GM12878 (cell line): ENCODE measurements around the gene KDSR. TPM values are rescaled to one million over a fixed set of nuclear protein-coding genes. Genes with fewer than 3 reads are reported as not detected.

Source experiments
- ATAC-seq: fragments of 200-7000 bp; cut with Tn5 transposase; 3 replicates; pipeline ENCODE4 v1.9.1; 2020; ENCODE audit warnings: mild to moderate bottlenecking, moderate library complexity
- BruUV-seq: library from RNA; stranded (reverse); fragments of 400-500 nt; replicated peaks from 2 replicates; lab custom pipeline; 2021; lab: Mats Ljungman, UMichigan
- CTCF ChIA-PET: fragments of 300-600 bp; sonication (Branson Sonifier 250); formaldehyde crosslinking; extraction: SDS; loops from one replicate; lab custom pipeline; 2021; ENCODE audit warnings: inconsistent platforms; lab: Yijun Ruan, JAX
- POLR2A ChIA-PET: fragments of 350-600 bp; formaldehyde crosslinking; extraction: SDS; loops from one replicate; lab custom pipeline; 2021; ENCODE audit warnings: inconsistent platforms; lab: Charles Lee
- RAD21 ChIA-PET: fragments of 300-600 bp; sonication (Branson Sonifier 250); formaldehyde crosslinking; loops from one replicate; lab custom pipeline; 2023; ENCODE audit warnings: antibody characterized with exemption; ENCODE audit not compliant: unreplicated experiment; lab: Charles Lee
- SMC1A ChIA-PET: fragments of 300-600 bp; sonication (Branson Sonifier 250); formaldehyde crosslinking; loops from one replicate; lab custom pipeline; 2023; ENCODE audit not compliant: unreplicated experiment, uncharacterized antibody; lab: Charles Lee
- DNase-seq: peaks from one replicate; pipeline ENCODE4 v3.0.0-alpha.2; 2011; ENCODE audit warnings: low read depth, low spot score
- FAIRE-seq: peaks from 3 replicates; lab custom pipeline; 2011; peaks lifted over from hg19 to GRCh38; lab: Jason Lieb, UNC
- H2AFZ ChIP-seq: 2 replicates; pipeline ENCODE4 v1.6.0; 2011; ENCODE audit warnings: low read depth, low read length, control low read depth; ENCODE audit not compliant: control insufficient read depth
- H3K27ac ChIP-seq: 2 replicates; pipeline ENCODE4 v1.5.1; 2011; ENCODE audit warnings: control low read depth; ENCODE audit not compliant: control insufficient read depth, insufficient read depth
- H3K27me3 ChIP-seq, 2 experiments: replicated peaks in 1 of 2; 2 replicates each; pipeline versions ENCODE4 v1.6.0 to v1.6.1; 2011; ENCODE audit warnings: low read length in 1 of 2; ENCODE audit not compliant: control insufficient read depth in 2 of 2, insufficient read depth in 2 of 2
- H3K36me3 ChIP-seq, 2 experiments: 2 replicates each; pipeline ENCODE4 v1.5.1; 2011; ENCODE audit warnings: low read length in 1 of 2; ENCODE audit not compliant: control insufficient read depth in 2 of 2, insufficient read depth in 2 of 2
- H3K4me1 ChIP-seq: 2 replicates; pipeline ENCODE4 v1.6.1; 2011; ENCODE audit warnings: mild to moderate bottlenecking, low read length, moderate library complexity, mixed read lengths; ENCODE audit not compliant: control insufficient read depth, insufficient read depth
- H3K4me2 ChIP-seq: 2 replicates; pipeline ENCODE4 v1.6.0; 2011; ENCODE audit warnings: control low read depth; ENCODE audit not compliant: control insufficient read depth, insufficient read depth
- H3K4me3 ChIP-seq: fragments of 200-600 bp; sonication (generic); 2 replicates; pipeline ENCODE4 v1.5.1; 2016
- H3K79me2 ChIP-seq: 2 replicates; pipeline ENCODE4 v1.6.0; 2011; ENCODE audit warnings: low read length; ENCODE audit not compliant: control insufficient read depth, insufficient read depth
- H3K9ac ChIP-seq: 2 replicates; pipeline ENCODE4 v1.8.0; 2011; ENCODE audit warnings: low read length, control low read depth, mixed read lengths; ENCODE audit not compliant: control insufficient read depth, insufficient read depth
- H3K9me3 ChIP-seq: replicated peaks from 3 replicates; pipeline ENCODE4 v1.5.1; 2011; ENCODE audit warnings: mild to moderate bottlenecking, low read length; ENCODE audit not compliant: control insufficient read depth, insufficient read depth
- H4K20me1 ChIP-seq: 2 replicates; pipeline ENCODE4 v1.6.0; 2011; ENCODE audit not compliant: control insufficient read depth, insufficient read depth
- ASH2L ChIP-seq: fragments of 300-600, 200-600 bp; sonication (generic); IDR thresholded peaks from 2 replicates; pipeline ENCODE4 v1.6.1; 2017; ENCODE audit warnings: low read depth, mild to moderate bottlenecking, borderline replicate concordance
- CBX5 ChIP-seq: sonication (generic); IDR thresholded peaks from 2 replicates; pipeline ENCODE4 v1.6.1; 2016; ENCODE audit warnings: low read depth, moderate library complexity, mild to moderate bottlenecking, inconsistent platforms
- CHD1 ChIP-seq: IDR thresholded peaks from 2 replicates; pipeline ENCODE4 v1.6.1; 2012; ENCODE audit warnings: low read depth, low read length, improper control_type of control experiment
- GABPA ChIP-seq: IDR thresholded peaks from 2 replicates; pipeline ENCODE4 v1.6.1; 2014; ENCODE audit warnings: antibody characterized with exemption, low read depth, mild to moderate bottlenecking, inconsistent platforms
- MXI1 ChIP-seq: fragments of 150-350 bp; IDR thresholded peaks from 2 replicates; pipeline ENCODE4 v1.6.1; 2011; ENCODE audit warnings: low read depth, mild to moderate bottlenecking, inconsistent platforms, low read length, improper control_type of control experiment
- POLR2AphosphoS5 ChIP-seq: IDR thresholded peaks from 2 replicates; pipeline ENCODE4 v1.6.1; 2011; ENCODE audit warnings: mild to moderate bottlenecking, low read length, inconsistent platforms
- SREBF2 ChIP-seq: IDR thresholded peaks from 2 replicates; pipeline ENCODE4 v1.6.1; 2012; ENCODE audit warnings: mild to moderate bottlenecking, low read length
- ZBTB4 ChIP-seq: fragments of 450-650 bp; formaldehyde crosslinking; IDR thresholded peaks from 2 replicates; pipeline ENCODE4 v1.4.0; 2022; ENCODE audit warnings: mild to moderate bottlenecking, moderate library complexity
- ZNF207 ChIP-seq: fragments of 450-650 bp; IDR thresholded peaks from 2 replicates; pipeline ENCODE4 v1.6.1; 2014; ENCODE audit warnings: antibody characterized with exemption, mild to moderate bottlenecking, borderline replicate concordance
- ZNF592 ChIP-seq: fragments of 450-650 bp; IDR thresholded peaks from 2 replicates; pipeline ENCODE4 v1.6.1; 2017; ENCODE audit warnings: mild to moderate bottlenecking, moderate library complexity
- ZZZ3 ChIP-seq: IDR thresholded peaks from 2 replicates; pipeline ENCODE4 v1.6.1; 2011; ENCODE audit warnings: low read depth; ENCODE audit not compliant: control insufficient read depth, insufficient read length
- WGBS: methylation state at CpG from one replicate; pipeline ENCODE4 v1.1.6; 2016; ENCODE audit warnings: low lambda C conversion rate; ENCODE audit not compliant: insufficient replicate concordance, insufficient coverage; ENCODE audit errors: missing lambda C conversion rate; 5-methylcytosine and 5-hydroxymethylcytosine counted together
- in situ Hi-C: fragments of 300-500 bp; cut with MboI; formaldehyde crosslinking; loops from 9 replicates; pipeline ENCODE4 v1.14.3; 2018; ENCODE audit warnings: mixed read lengths
- intact Hi-C: fragments of 100-400 bp; cut with micrococcal nuclease; formaldehyde crosslinking; loops from one replicate; pipeline ENCODE4 v1.14.2; 2022; ENCODE audit not compliant: unreplicated experiment
- polyA plus RNA-seq, 11 experiments: library from polyadenylated mRNA; depleted of rRNA in 4 of 11; unstranded in 6 of 11; stranded (reverse) in 5 of 11; fragments of >200 nt; fragmentation: Nextera tagmentation in 4 of 11; fragmentation: Illumina TruSeq in 1 of 11; extraction: Ambion mirVana in 4 of 11; extraction: Trizol in 1 of 11; gene quantifications; 1 replicate in 1 of 11; 2 replicates in 10 of 11; pipeline versions ENCODE4 v1.2.1 to v1.2.3, GENCODE V29; 2011 to 2016; ENCODE audit warnings: inconsistent platforms in 2 of 11, missing spikeins in 2 of 11, low read depth in 1 of 11
- total RNA-seq, 4 experiments: library from RNA; depleted of rRNA in 3 of 4; stranded (reverse); fragments of >200 nt in 3 of 4; fragmentation: Illumina TruSeq in 1 of 4; extraction: Trizol in 1 of 4; gene quantifications; 2 replicates each; pipeline versions ENCODE4 v1.2.1 to v1.2.3, GENCODE V29; 2013 to 2021

KDSR gene
- total and polyA plus RNA-seq, 10 of the 15 experiments (the other 5 are each of a cell fraction or from before 2014, with no cell fraction given) = 5.2 to 25.9 (median 14.3) TPM

DNA sequence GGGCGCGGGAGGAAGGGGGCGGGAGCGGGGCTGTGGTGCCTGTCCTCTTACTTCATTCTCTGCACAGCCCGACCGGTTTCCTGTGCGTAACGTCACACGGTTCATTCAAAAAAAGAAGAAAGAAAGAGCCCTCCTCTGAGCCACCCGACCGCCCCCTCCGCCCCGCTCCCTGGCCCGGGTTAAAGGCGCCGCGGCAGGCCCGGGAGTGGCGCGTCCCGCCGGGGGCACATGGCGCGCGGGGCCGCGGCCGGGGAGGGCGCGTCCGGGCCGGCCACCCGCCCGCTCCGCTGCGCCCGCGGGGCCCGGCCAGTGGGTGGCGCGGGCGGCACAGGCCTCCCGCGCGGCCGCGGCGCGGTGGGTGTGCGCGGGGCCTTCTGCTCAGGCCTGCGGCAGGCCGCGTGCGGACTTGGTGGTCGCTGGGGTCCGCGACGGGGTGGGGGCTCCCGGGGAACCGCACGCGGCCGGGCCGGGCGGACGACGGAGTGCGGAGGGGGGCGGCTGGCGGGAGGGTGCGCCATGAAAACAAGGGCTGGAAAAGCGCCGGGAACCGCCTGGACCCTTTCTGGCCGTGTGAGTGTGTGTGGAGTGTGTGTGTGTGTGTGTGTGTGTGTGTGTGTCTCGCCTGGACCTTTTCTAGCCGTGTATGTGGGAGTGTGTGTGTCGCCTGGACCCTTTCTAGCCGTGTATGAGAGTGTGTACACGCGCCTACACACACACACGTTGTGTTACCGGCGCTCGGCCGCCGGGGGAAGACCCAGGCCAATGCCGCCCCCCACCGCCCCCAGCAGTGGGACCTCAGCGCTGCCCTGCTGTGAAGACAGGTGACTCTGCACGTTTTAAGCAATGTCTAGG, 46.7 kb downstream of the KDSR start (continued):
- TF ChIP-seq GABPA (no peak), ZNF592 (no peak)
- TF ChIP-seq, all 136 proteins: peak for 29

GRCh38 chr18:63319383-63320122, 47.5 kb downstream of the KDSR start, which contains the start of gene BCL2:
BCL2 (minus strand) TSS chr18:63319769.
- ChIA-PET RAD21 (interaction anchor here (0.7 to 3.9 kb wide), 12 partner anchors 10 to 302 kb away, joined by 3 to 115 read pairs (median 8); no protein-coding TSS in a partner anchor), SMC1A (interaction anchor here (0.6 to 3.9 kb wide), 17 partner anchors 12 to 294 kb away, joined by 3 to 55 read pairs (median 7); no protein-coding TSS in a partner anchor), POLR2A (interaction anchor here (0.7 to 3.9 kb wide), 8 partner anchors 62 to 213 kb away, joined by 3 to 67 read pairs (median 10); no protein-coding TSS in a partner anchor), CTCF (interaction anchor here (0.8 to 3.8 kb wide), 16 partner anchors 8 to 302 kb away, joined by 3 to 95 read pairs (median 16); no protein-coding TSS in a partner anchor)
- Histone ChIP-seq H3K79me2 (peaks cover 64% of the 10 kb centered on the region), H3K36me3 (no peaks in the 10 kb centered on the region), H3K27me3 (no peaks in the 10 kb centered on the region), H3K4me2 (peak within 1 kb of the TSS; percentile 51), H3K4me1 (peaks cover 20% of the 10 kb centered on the region), H3K4me3 (peak within 1 kb of the TSS; percentile 98), H3K9me3 (no peaks in the 10 kb centered on the region), H4K20me1 (no peaks in the 10 kb centered on the region), H3K9ac (peak within 1 kb of the TSS; percentile 97), H3K27ac (peak within 1 kb of the TSS; percentile 90), H2AFZ (0 out of 2 replicates have a peak within 1 kb of the TSS, but pooled peaks have one; percentile 1)
- no peak for DNase-seq
- intact Hi-C loops = loop anchor here (2.0 to 10.0 kb wide), 4 partner anchors 65 to 605 kb away; partner anchors contain the start of genes PHLPP1 and VPS4B
- FAIRE-seq = no peak
- WGBS = 0% methylated on average over 17 of the region's 78 CpGs
- ATAC-seq = peak; percentile 0; the same call in 2 of the 3 replicates
- no TSS peak for BruUV-seq
- in situ Hi-C loops = loop anchor here (5.0 kb wide), 2 partner anchors 177 to 302 kb away; no protein-coding TSS in a partner anchor
- TF ChIP-seq SREBF2 (no peak), CBX5 (no peak), POLR2AphosphoS5 (peak; percentile 70; the same call in 1 of the 2 replicates), MXI1 (0 out of 2 replicates have a peak, but pooled peaks have one; percentile 25), CHD1 (no peak), ZZZ3 (no peak), ASH2L (0 out of 2 replicates have a peak, but pooled peaks have one; percentile 34), ZNF207 (no peak), ZBTB4 (CRISPR knock-in tag) (no peak)
